NCI-H128 (cell line): ENCODE measurements around the gene EOMES.

ENCODE experiments used
- DNase-seq: peaks from one replicate; lab custom pipeline; 2025; ENCODE audit not compliant: unreplicated experiment; lab: John Stamatoyannopoulos, UW

EOMES gene

GRCh38 chr3:27681249-27681748 lies 40.8 kb downstream of the EOMES start:
- DNase-seq, result no peak

- no peak for DNase-seq
Measured at GRCh38 chr3:27680517-27681246, 41.4 kb downstream of the EOMES start.

- no peak for DNase-seq
Measured at GRCh38 chr3:27679691-27680090, 42.4 kb downstream of the EOMES start.

- no peak for DNase-seq
Measured at GRCh38 chr3:27678234-27678633, 43.9 kb downstream of the EOMES start.

GRCh38 chr3:27677565-27677964 lies 44.6 kb downstream of the EOMES start:
- DNase-seq, result no peak

- DNase-seq, result no peak
Measured at GRCh38 chr3:27675287-27675686, 46.8 kb downstream of the EOMES start.

- DNase-seq, result no peak
Measured at GRCh38 chr3:27673701-27674100, 48.4 kb downstream of the EOMES start.

GRCh38 chr3:27671101-27671500 lies 51.0 kb downstream of the EOMES start:
- no peak for DNase-seq

GRCh38 chr3:27670619-27671018 lies 51.5 kb downstream of the EOMES start:
- no peak for DNase-seq

GRCh38 chr3:27669591-27669990 lies 52.5 kb downstream of the EOMES start:
- DNase-seq, result no peak

GRCh38 chr3:27667751-27668150 lies 54.4 kb downstream of the EOMES start:
- no peak for DNase-seq

GRCh38 chr3:27666708-27667107 lies 55.4 kb downstream of the EOMES start:
- no peak for DNase-seq

- no peak for DNase-seq
Measured at GRCh38 chr3:27666272-27666671, 55.9 kb downstream of the EOMES start.
